HepG2 (cell line): ENCODE measurements around the gene MAPK11. TPM values are rescaled to one million over a fixed set of nuclear protein-coding genes. Genes with fewer than 3 reads are reported as not detected.

Experiments
- ATAC-seq: fragments of 200-7000 bp; cut with Tn5 transposase; 3 replicates; pipeline ENCODE4 v1.9.1; 2020; ENCODE audit warnings: mild to moderate bottlenecking, moderate library complexity
- BruUV-seq: library from RNA; stranded (reverse); fragments of 400-500 nt; replicated peaks from 2 replicates; lab custom pipeline; 2021; lab: Mats Ljungman, UMichigan
- CTCF ChIA-PET: fragments of 300-600 bp; formaldehyde crosslinking; extraction: SDS; loops from one replicate; lab custom pipeline; 2021; ENCODE audit warnings: low total read pairs, inconsistent platforms, low intra/inter-chr PET ratio; lab: Yijun Ruan, JAX
- POLR2A ChIA-PET: fragments of 350-600 bp; sonication (Branson Sonifier 250); formaldehyde crosslinking; loops from one replicate; lab custom pipeline; 2020; ENCODE audit warnings: antibody characterized with exemption, inconsistent platforms; lab: Yijun Ruan, JAX
- DNase-seq: peaks from one replicate; pipeline ENCODE4 v3.0.0-alpha.2; 2015; ENCODE audit warnings: low spot score
- FAIRE-seq: peaks from 3 replicates; lab custom pipeline; 2011; peaks lifted over from hg19 to GRCh38; lab: Jason Lieb, UNC
- H2AFZ ChIP-seq: one replicate; pipeline ENCODE4 v1.6.1; 2011; ENCODE audit warnings: low read length, inconsistent platforms
- H3K27ac ChIP-seq: fragments of 300-600 bp; 3 replicates; pipeline ENCODE4 v1.8.0; 2011; ENCODE audit warnings: mixed run types, mild to moderate bottlenecking, mixed read lengths, low read length, inconsistent platforms; ENCODE audit not compliant: insufficient read depth; ENCODE audit errors: extremely low read length
- H3K27me3 ChIP-seq, 2 experiments: fragments of 200-600 bp in 1 of 2; 2 replicates in 1 of 2; 3 replicates in 1 of 2; pipeline versions ENCODE4 v1.6.0 to v1.8.0; 2011; ENCODE audit warnings: low read length in 2 of 2, mild to moderate bottlenecking in 2 of 2, moderate library complexity in 2 of 2, inconsistent platforms in 1 of 2; ENCODE audit not compliant: insufficient read depth in 2 of 2, control insufficient read depth in 1 of 2
- H3K36me3 ChIP-seq, 2 experiments: fragments of 200-600 bp in 1 of 2; replicated peaks in 1 of 2; 2 replicates in 1 of 2; 3 replicates in 1 of 2; pipeline versions ENCODE4 v1.5.1 to v1.8.0; 2011; ENCODE audit warnings: low read length in 2 of 2, inconsistent platforms in 1 of 2; ENCODE audit not compliant: insufficient read depth in 2 of 2, control insufficient read depth in 1 of 2
- H3K4me1 ChIP-seq: 2 replicates; pipeline ENCODE4 v1.5.1; 2012; ENCODE audit warnings: low read length, inconsistent platforms; ENCODE audit not compliant: insufficient read depth
- H3K4me2 ChIP-seq: 2 replicates; pipeline ENCODE4 v1.6.0; 2011; ENCODE audit warnings: low read depth, low read length, inconsistent platforms
- H3K4me3 ChIP-seq, 3 experiments: fragments of 200-600 bp in 1 of 3; sonication (generic), shearing (Covaris generic) in 1 of 3; replicated peaks in 1 of 3; 2 replicates each; pipeline ENCODE4 v1.5.1; 2011 to 2016; ENCODE audit warnings: low read length in 3 of 3, inconsistent platforms in 2 of 3, low read depth in 2 of 3, mild to moderate bottlenecking in 2 of 3, control low read depth in 1 of 3, mixed read lengths in 1 of 3; ENCODE audit not compliant: insufficient read depth in 1 of 3
- H3K79me2 ChIP-seq: one replicate; pipeline ENCODE4 v1.6.1; 2011; ENCODE audit warnings: low read length, inconsistent platforms; ENCODE audit not compliant: insufficient read depth
- H3K9ac ChIP-seq: 2 replicates; pipeline ENCODE4 v1.6.0; 2011; ENCODE audit warnings: mild to moderate bottlenecking, low read depth, low read length, inconsistent platforms; ENCODE audit not compliant: insufficient read depth
- H3K9me3 ChIP-seq: 2 replicates; pipeline ENCODE4 v1.5.1; 2012; ENCODE audit warnings: mild to moderate bottlenecking, low read length
- H4K20me1 ChIP-seq: 2 replicates; pipeline ENCODE4 v1.6.0; 2011; ENCODE audit warnings: inconsistent platforms, mild to moderate bottlenecking, low read length, moderate library complexity; ENCODE audit not compliant: insufficient read depth
- AGO1 ChIP-seq: fragments of 200-400 bp; formaldehyde crosslinking; IDR thresholded peaks from 2 replicates; pipeline ENCODE4 v1.6.1; 2017; ENCODE audit warnings: mild to moderate bottlenecking, low read depth, low read length, moderate library complexity; ENCODE audit not compliant: poor library complexity, severe bottlenecking
- AHR ChIP-seq: IDR thresholded peaks from 2 replicates; pipeline ENCODE4 v1.6.1; 2018; ENCODE audit warnings: missing genetic modification reagents, missing compliant biosample characterization
- ELF1 ChIP-seq: sonication (generic); formaldehyde crosslinking; IDR thresholded peaks from 2 replicates; pipeline ENCODE4 v1.4.0; 2020; ENCODE audit warnings: missing genetic modification reagents
- ELF4 ChIP-seq: sonication (generic); formaldehyde crosslinking; IDR thresholded peaks from 2 replicates; pipeline ENCODE4 v1.5.0; 2020; ENCODE audit warnings: missing genetic modification reagents, mild to moderate bottlenecking, moderate library complexity, borderline replicate concordance
- KDM1A ChIP-seq: IDR thresholded peaks from 2 replicates; pipeline ENCODE4 v1.6.1; 2016; ENCODE audit warnings: missing compliant biosample characterization
- KLF12 ChIP-seq: sonication (generic); formaldehyde crosslinking; IDR thresholded peaks from 2 replicates; pipeline ENCODE4 v1.4.0; 2020; ENCODE audit warnings: missing genetic modification reagents, borderline replicate concordance
- MZF1 ChIP-seq: sonication (generic); formaldehyde crosslinking; IDR thresholded peaks from 2 replicates; pipeline ENCODE4 v1.8.1; 2023; ENCODE audit warnings: mild to moderate bottlenecking, missing genetic modification reagents, borderline replicate concordance
- NBN ChIP-seq: fragments of 450-650 bp; conservative IDR thresholded peaks from 2 replicates; pipeline ENCODE4 v1.6.1; 2017
- SAFB2 ChIP-seq: sonication (generic); formaldehyde crosslinking; IDR thresholded peaks from 2 replicates; pipeline ENCODE4 v1.5.1; 2020; ENCODE audit warnings: missing genetic modification reagents, low read depth, mild to moderate bottlenecking, borderline replicate concordance
- SMAD3 ChIP-seq: sonication (generic); formaldehyde crosslinking; IDR thresholded peaks from 2 replicates; pipeline ENCODE4 v1.4.0; 2020; ENCODE audit warnings: missing genetic modification reagents
- SNRNP70 ChIP-seq: fragments of 200-400 bp; formaldehyde crosslinking; IDR thresholded peaks from 2 replicates; pipeline ENCODE4 v1.6.1; 2017; ENCODE audit warnings: mild to moderate bottlenecking, low read depth, low read length, moderate library complexity
- SOX6 ChIP-seq, 2 experiments: fragments of 450-650 bp in 1 of 2; sonication (generic) in 1 of 2; formaldehyde crosslinking in 1 of 2; IDR thresholded peaks; 2 replicates each; pipeline versions ENCODE4 v1.4.0 to v1.6.1; 2017 to 2020; ENCODE audit warnings: antibody characterized with exemption in 1 of 2, mild to moderate bottlenecking in 1 of 2, missing genetic modification reagents in 1 of 2
- ZNF225 ChIP-seq: sonication (generic); formaldehyde crosslinking; IDR thresholded peaks from 2 replicates; pipeline ENCODE4 v1.4.0; 2020; ENCODE audit warnings: mild to moderate bottlenecking, missing genetic modification reagents
- ZNF3 ChIP-seq: IDR thresholded peaks from 2 replicates; pipeline ENCODE4 v1.7.0; 2017; ENCODE audit warnings: inconsistent platforms
- ZNF672 ChIP-seq: sonication (generic); formaldehyde crosslinking; IDR thresholded peaks from 2 replicates; pipeline ENCODE4 v1.8.1; 2022; ENCODE audit warnings: missing genetic modification reagents
- WGBS: methylation state at CpG from one replicate; pipeline ENCODE4 v1.1.6; 2017; ENCODE audit warnings: low lambda C conversion rate; 5-methylcytosine and 5-hydroxymethylcytosine counted together
- in situ Hi-C: cut with HindIII; loops from 2 replicates; pipeline ENCODE4 v1.10.0; 2017; ENCODE audit warnings: low pct_unique_long_range_greater_than_20kb; ENCODE audit not compliant: extremely low pct_ligation_motif_present
- intact Hi-C: fragments of 100-400 bp; cut with micrococcal nuclease; formaldehyde crosslinking; loops from one replicate; pipeline ENCODE4 v1.10.0; 2022; ENCODE audit not compliant: unreplicated experiment
- polyA plus RNA-seq, 8 experiments: library from polyadenylated mRNA; depleted of rRNA in 3 of 8; stranded (reverse) in 7 of 8; unstranded in 1 of 8; fragments of >200 nt; fragmentation: Illumina TruSeq in 4 of 8; extraction: Trizol in 4 of 8; gene quantifications; 2 replicates each; pipeline versions ENCODE4 v1.2.1 to v1.2.3, GENCODE V29; 2011 to 2016; ENCODE audit warnings: low read depth in 4 of 8, missing spikeins in 1 of 8, mixed read lengths in 1 of 8; ENCODE audit not compliant: insufficient read depth in 1 of 8
- total RNA-seq, 5 experiments: library from RNA; depleted of rRNA; stranded (reverse); fragments of >200 nt; fragmentation: Illumina TruSeq; extraction: Trizol; gene quantifications; 2 replicates each; pipeline ENCODE4 v1.2.3, GENCODE V29; 2016; ENCODE audit warnings: low read depth in 1 of 5
- TF ChIP-seq, protein P1 (sequence below): sonication (generic); formaldehyde crosslinking; IDR thresholded peaks from 2 replicates; pipeline ENCODE4 v1.5.0; 2020; ENCODE audit warnings: mild to moderate bottlenecking, missing genetic modification reagents, moderate library complexity
- TF ChIP-seq, protein P2 (sequence below): sonication (generic); formaldehyde crosslinking; IDR thresholded peaks from 2 replicates; pipeline ENCODE4 v1.4.0; 2020; ENCODE audit warnings: missing genetic modification reagents, borderline replicate concordance

MAPK11 gene
- total and polyA plus RNA-seq, 2 of the 13 experiments (the other 11 are each of a cell fraction or from before 2014, with no cell fraction given), result 0.15 to 0.17 TPM

- ChIA-PET CTCF (no interaction called here), POLR2A (no interaction called here)
- H3K36me3 ChIP-seq, result peaks cover 11 to 16% of the 10 kb centered on the region in 2 experiments; a peak in 3 of 5 replicates
- WGBS, result 98% methylated on average over 13 of the region's 16 CpGs
- in situ Hi-C loops (no loop called here), intact Hi-C loops (no loop called here)
- FAIRE-seq (no peak), ATAC-seq (no peak), DNase-seq (no peak)
- no peak for TF ChIP-seq MZF1 (CRISPR knock-in tag)
- no peak for TF ChIP-seq AGO1
- TF ChIP-seq SAFB2 (CRISPR knock-in tag), result no peak
- TF ChIP-seq SOX6 (IDR thresholded peaks at IDR 0.05), result no peak
- TF ChIP-seq SOX6 (CRISPR knock-in tag; IDR thresholded peaks at IDR 0.05), result no peak
- TF ChIP-seq, protein P1, sequence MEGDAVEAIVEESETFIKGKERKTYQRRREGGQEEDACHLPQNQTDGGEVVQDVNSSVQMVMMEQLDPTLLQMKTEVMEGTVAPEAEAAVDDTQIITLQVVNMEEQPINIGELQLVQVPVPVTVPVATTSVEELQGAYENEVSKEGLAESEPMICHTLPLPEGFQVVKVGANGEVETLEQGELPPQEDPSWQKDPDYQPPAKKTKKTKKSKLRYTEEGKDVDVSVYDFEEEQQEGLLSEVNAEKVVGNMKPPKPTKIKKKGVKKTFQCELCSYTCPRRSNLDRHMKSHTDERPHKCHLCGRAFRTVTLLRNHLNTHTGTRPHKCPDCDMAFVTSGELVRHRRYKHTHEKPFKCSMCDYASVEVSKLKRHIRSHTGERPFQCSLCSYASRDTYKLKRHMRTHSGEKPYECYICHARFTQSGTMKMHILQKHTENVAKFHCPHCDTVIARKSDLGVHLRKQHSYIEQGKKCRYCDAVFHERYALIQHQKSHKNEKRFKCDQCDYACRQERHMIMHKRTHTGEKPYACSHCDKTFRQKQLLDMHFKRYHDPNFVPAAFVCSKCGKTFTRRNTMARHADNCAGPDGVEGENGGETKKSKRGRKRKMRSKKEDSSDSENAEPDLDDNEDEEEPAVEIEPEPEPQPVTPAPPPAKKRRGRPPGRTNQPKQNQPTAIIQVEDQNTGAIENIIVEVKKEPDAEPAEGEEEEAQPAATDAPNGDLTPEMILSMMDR (CRISPR knock-in tag), result no peak
- TF ChIP-seq AHR (CRISPR knock-in tag), result no peak
- TF ChIP-seq KDM1A (CRISPR knock-in tag), result no peak
- no peak for TF ChIP-seq KLF12 (CRISPR knock-in tag)
- TF ChIP-seq, protein P2, sequence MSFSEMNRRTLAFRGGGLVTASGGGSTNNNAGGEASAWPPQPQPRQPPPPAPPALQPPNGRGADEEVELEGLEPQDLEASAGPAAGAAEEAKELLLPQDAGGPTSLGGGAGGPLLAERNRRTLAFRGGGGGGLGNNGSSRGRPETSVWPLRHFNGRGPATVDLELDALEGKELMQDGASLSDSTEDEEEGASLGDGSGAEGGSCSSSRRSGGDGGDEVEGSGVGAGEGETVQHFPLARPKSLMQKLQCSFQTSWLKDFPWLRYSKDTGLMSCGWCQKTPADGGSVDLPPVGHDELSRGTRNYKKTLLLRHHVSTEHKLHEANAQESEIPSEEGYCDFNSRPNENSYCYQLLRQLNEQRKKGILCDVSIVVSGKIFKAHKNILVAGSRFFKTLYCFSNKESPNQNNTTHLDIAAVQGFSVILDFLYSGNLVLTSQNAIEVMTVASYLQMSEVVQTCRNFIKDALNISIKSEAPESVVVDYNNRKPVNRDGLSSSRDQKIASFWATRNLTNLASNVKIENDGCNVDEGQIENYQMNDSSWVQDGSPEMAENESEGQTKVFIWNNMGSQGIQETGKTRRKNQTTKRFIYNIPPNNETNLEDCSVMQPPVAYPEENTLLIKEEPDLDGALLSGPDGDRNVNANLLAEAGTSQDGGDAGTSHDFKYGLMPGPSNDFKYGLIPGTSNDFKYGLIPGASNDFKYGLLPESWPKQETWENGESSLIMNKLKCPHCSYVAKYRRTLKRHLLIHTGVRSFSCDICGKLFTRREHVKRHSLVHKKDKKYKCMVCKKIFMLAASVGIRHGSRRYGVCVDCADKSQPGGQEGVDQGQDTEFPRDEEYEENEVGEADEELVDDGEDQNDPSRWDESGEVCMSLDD (CRISPR knock-in tag), result no peak
- TF ChIP-seq ELF4 (CRISPR knock-in tag), result no peak
- no peak for TF ChIP-seq ELF1 (CRISPR knock-in tag)
- no peak for TF ChIP-seq SNRNP70
- no peak for TF ChIP-seq NBN
- TF ChIP-seq ZNF672, result no peak
- no peak for TF ChIP-seq ZNF3 (CRISPR knock-in tag)
- no peak for TF ChIP-seq ZNF225
- TF ChIP-seq SMAD3 (CRISPR knock-in tag), result no peak
- H3K4me1 ChIP-seq, result peaks cover 11% of the 10 kb centered on the region
- no peaks in the 10 kb centered on the region for H3K27me3 ChIP-seq
- H3K79me2 ChIP-seq, result no peaks in the 10 kb centered on the region
- no TSS peak for BruUV-seq
- no peak overlapping the region for H3K9ac ChIP-seq
- no peak overlapping the region for H2AFZ ChIP-seq
- H3K27ac ChIP-seq, result no peak overlapping the region
- H3K4me2 ChIP-seq, result no peak overlapping the region
- no peaks in the 10 kb centered on the region for H3K9me3 ChIP-seq
- H4K20me1 ChIP-seq, result peaks cover 6% of the 10 kb centered on the region; the same call in 1 of the 2 replicates
- no peak overlapping the region for H3K4me3 ChIP-seq
Measured at GRCh38 chr22:50229370-50229769, 40.8 kb downstream of the MAPK11 start.
